CD4-positive, alpha-beta memory T cell (primary cell): ENCODE data around the gene NRG3. TPM values are rescaled to one million over a fixed set of nuclear protein-coding genes. Genes with fewer than 3 reads are reported as not detected.

Experiments used
- CTCF ChIA-PET: fragments of 350-600 bp; sonication (Branson Sonifier 250); formaldehyde crosslinking; loops from one replicate; lab custom pipeline; 2021; ENCODE audit warnings: inconsistent platforms; ENCODE audit not compliant: partially characterized antibody; lab: Charles Lee
- POLR2A ChIA-PET: fragments of 350-600 bp; sonication (Branson Sonifier 250); formaldehyde crosslinking; loops from one replicate; lab custom pipeline; 2021; ENCODE audit not compliant: partially characterized antibody; lab: Charles Lee
- DNase-seq, 5 donors: peaks; one replicate each; pipeline versions ENCODE4 v3.0.0 to v3.0.0-alpha.2; 2020 to 2022; ENCODE audit warnings: mixed read lengths in 1 of 5
- H3K27ac ChIP-seq: one replicate; pipeline ENCODE4 v1.7.0; 2013; ENCODE audit warnings: low read depth, low read length
- H3K27me3 ChIP-seq: 2 replicates; pipeline ENCODE4 v1.7.0; 2013; ENCODE audit warnings: mild to moderate bottlenecking, low read length, moderate library complexity; ENCODE audit not compliant: insufficient read depth
- H3K36me3 ChIP-seq: 2 replicates; pipeline ENCODE4 v1.7.0; 2013; ENCODE audit warnings: mild to moderate bottlenecking, low read length, moderate library complexity; ENCODE audit not compliant: insufficient read depth
- H3K4me1 ChIP-seq: 2 replicates; pipeline ENCODE4 v1.7.0; 2013; ENCODE audit warnings: mild to moderate bottlenecking, low read length, moderate library complexity; ENCODE audit not compliant: insufficient read depth
- H3K4me3 ChIP-seq, 2 donors: one replicate each; pipeline ENCODE4 v1.7.0; 2013; ENCODE audit warnings: low read length in 2 of 2, mild to moderate bottlenecking in 1 of 2
- H3K9me3 ChIP-seq, 2 donors: one replicate each; pipeline ENCODE4 v1.7.0; 2013; ENCODE audit warnings: low read length in 2 of 2, control low read depth in 1 of 2; ENCODE audit not compliant: control insufficient read depth in 1 of 2
- H3K27ac Mint-ChIP-seq, 7 donors: one replicate each; pipeline ENCODE4 v1.8.0; 2020 to 2021; ENCODE audit warnings: mixed read lengths in 7 of 7, mild to moderate bottlenecking in 6 of 7, inconsistent platforms in 3 of 7, moderate library complexity in 3 of 7
- H3K27me3 Mint-ChIP-seq, 2 donors: one replicate each; pipeline ENCODE4 v1.8.0; 2020 to 2021; ENCODE audit warnings: mixed read lengths in 2 of 2
- H3K36me3 Mint-ChIP-seq, 2 donors: one replicate each; pipeline ENCODE4 v1.8.0; 2020 to 2021; ENCODE audit warnings: mixed read lengths in 2 of 2, inconsistent platforms in 1 of 2, mild to moderate bottlenecking in 1 of 2
- H3K4me1 Mint-ChIP-seq, 4 donors: one replicate each; pipeline ENCODE4 v1.8.0; 2020 to 2021; ENCODE audit warnings: mixed read lengths in 4 of 4, mild to moderate bottlenecking in 1 of 4
- H3K4me3 Mint-ChIP-seq, 8 donors: one replicate each; pipeline ENCODE4 v1.8.0; 2020 to 2021; ENCODE audit warnings: mixed read lengths in 8 of 8, mild to moderate bottlenecking in 7 of 8, moderate library complexity in 6 of 8, inconsistent platforms in 3 of 8
- H3K9me3 Mint-ChIP-seq, 8 donors: one replicate each; pipeline ENCODE4 v1.8.0; 2020 to 2021; ENCODE audit warnings: mixed read lengths in 8 of 8, mild to moderate bottlenecking in 5 of 8, inconsistent platforms in 3 of 8, moderate library complexity in 1 of 8
- intact Hi-C: fragments of 100-400 bp; cut with micrococcal nuclease; formaldehyde crosslinking; loops from one replicate; pipeline ENCODE4 v1.15.1; 2023
- polyA plus RNA-seq, 2 donors: library from polyadenylated mRNA; unstranded; fragments of 300-500 nt; fragmentation: Illumina TruSeq; gene quantifications; one replicate each; pipeline ENCODE4 v1.2.3, GENCODE V29; 2021
- total RNA-seq, 2 experiments: library from RNA; stranded (reverse); gene quantifications; one replicate each; pipeline ENCODE4 v1.2.3, GENCODE V29; 2021

The NRG3 gene
- total and polyA plus RNA-seq, 4 experiments from 2014 or later: not detected

- Histone ChIP-seq H3K27me3 (no peaks in the 10 kb centered on the region), H3K4me1 (no peaks in the 10 kb centered on the region), H3K36me3 (no peaks in the 10 kb centered on the region), H3K4me3 (no peak overlapping the region), H3K27ac (no peak overlapping the region), H3K9me3 (no peaks in the 10 kb centered on the region)
- CTCF ChIA-PET: no interaction called here
- DNase-seq: no peak
- intact Hi-C loops: no loop called here
- no peak overlapping the region for H3K4me3 Mint-ChIP-seq
- H3K36me3 Mint-ChIP-seq: no peaks in the 10 kb centered on the region
- POLR2A ChIA-PET: no interaction called here
- H3K27ac Mint-ChIP-seq: no peak overlapping the region
- no peaks in the 10 kb centered on the region for H3K27me3 Mint-ChIP-seq
- peaks cover 0 to 7% (median 2%) of the 10 kb centered on the region in 8 donors for H3K9me3 Mint-ChIP-seq
- H3K4me1 Mint-ChIP-seq: no peaks in the 10 kb centered on the region
Observed at GRCh38 chr10:81848931-81849330, 26.1 kb upstream of the NRG3 start.

- DNase-seq: no peak
- H3K36me3 Mint-ChIP-seq: no peaks in the 10 kb centered on the region
- no peak overlapping the region for H3K27ac Mint-ChIP-seq
- Histone ChIP-seq H3K4me3 (no peak overlapping the region), H3K4me1 (no peaks in the 10 kb centered on the region), H3K9me3 (no peaks in the 10 kb centered on the region), H3K27me3 (no peaks in the 10 kb centered on the region), H3K27ac (no peak overlapping the region), H3K36me3 (no peaks in the 10 kb centered on the region)
- no peaks in the 10 kb centered on the region for H3K4me1 Mint-ChIP-seq
- CTCF ChIA-PET: no interaction called here
- H3K27me3 Mint-ChIP-seq: peaks cover 0 to 2% of the 10 kb centered on the region in 2 donors
- H3K9me3 Mint-ChIP-seq: peaks cover 0 to 20% (median 6%) of the 10 kb centered on the region in 8 donors
- intact Hi-C loops: no loop called here
- H3K4me3 Mint-ChIP-seq: no peak overlapping the region
- POLR2A ChIA-PET: no interaction called here
Observed at GRCh38 chr10:81862596-81862995, 12.4 kb upstream of the NRG3 start.

GRCh38 chr10:81863771-81864170 is 11.2 kb upstream of the NRG3 start:
- POLR2A ChIA-PET: no interaction called here
- CTCF ChIA-PET: no interaction called here
- Mint-ChIP-seq H3K27ac (no peak overlapping the region), H3K36me3 (no peaks in the 10 kb centered on the region), H3K9me3 (peaks cover 0 to 20% (median 6%) of the 10 kb centered on the region in 8 donors), H3K4me1 (no peaks in the 10 kb centered on the region), H3K27me3 (peaks cover 0 to 2% of the 10 kb centered on the region in 2 donors), H3K4me3 (no peak overlapping the region)
- H3K36me3 ChIP-seq: no peaks in the 10 kb centered on the region
- no peak overlapping the region for H3K4me3 ChIP-seq
- no peaks in the 10 kb centered on the region for H3K9me3 ChIP-seq
- intact Hi-C loops: no loop called here
- no peaks in the 10 kb centered on the region for H3K4me1 ChIP-seq
- no peak overlapping the region for H3K27ac ChIP-seq
- no peak for DNase-seq
- no peaks in the 10 kb centered on the region for H3K27me3 ChIP-seq

- POLR2A ChIA-PET: no interaction called here
- peaks cover 0 to 15% (median 3%) of the 10 kb centered on the region in 8 donors for H3K9me3 Mint-ChIP-seq
- no peaks in the 10 kb centered on the region for H3K36me3 Mint-ChIP-seq
- H3K4me1 Mint-ChIP-seq: no peaks in the 10 kb centered on the region
- peaks cover 0 to under 1% of the 10 kb centered on the region in 2 donors for H3K27me3 Mint-ChIP-seq
- no peak overlapping the region for H3K4me3 ChIP-seq
- H3K27ac Mint-ChIP-seq: no peak overlapping the region
- no peak for DNase-seq
- CTCF ChIA-PET: no interaction called here
- no peaks in the 10 kb centered on the region for H3K36me3 ChIP-seq
- H3K4me3 Mint-ChIP-seq: no peak overlapping the region
- H3K9me3 ChIP-seq: no peaks in the 10 kb centered on the region
- H3K27me3 ChIP-seq: no peaks in the 10 kb centered on the region
- intact Hi-C loops: no loop called here
- no peak overlapping the region for H3K27ac ChIP-seq
- no peaks in the 10 kb centered on the region for H3K4me1 ChIP-seq
Observed at GRCh38 chr10:81865581-81865980, 9.4 kb upstream of the NRG3 start.

DNA sequence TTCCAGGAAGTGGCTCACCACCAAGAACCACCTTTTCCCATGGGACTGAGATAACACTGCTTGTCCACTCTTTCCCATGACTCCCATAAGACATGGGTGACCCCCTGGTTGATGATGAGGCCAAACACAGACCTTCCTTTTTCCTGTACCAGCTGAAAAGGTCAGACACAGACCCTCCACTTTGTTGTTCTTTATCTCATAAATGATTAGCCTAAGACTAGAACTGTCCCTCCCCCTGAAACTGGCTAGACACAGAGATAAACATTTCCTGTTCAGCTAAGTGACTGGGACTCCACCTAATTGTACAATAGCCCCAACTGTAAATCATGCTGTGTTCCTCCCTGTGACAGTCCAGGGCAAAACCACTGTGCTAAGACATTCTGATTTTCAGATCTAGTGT is 8.2 kb upstream of the NRG3 start:
- Mint-ChIP-seq H3K27me3 (peaks cover 0 to 6% of the 10 kb centered on the region in 2 donors), H3K9me3 (peaks cover 0 to 10% (median 2%) of the 10 kb centered on the region in 8 donors)
- POLR2A ChIA-PET: no interaction called here

DNA sequence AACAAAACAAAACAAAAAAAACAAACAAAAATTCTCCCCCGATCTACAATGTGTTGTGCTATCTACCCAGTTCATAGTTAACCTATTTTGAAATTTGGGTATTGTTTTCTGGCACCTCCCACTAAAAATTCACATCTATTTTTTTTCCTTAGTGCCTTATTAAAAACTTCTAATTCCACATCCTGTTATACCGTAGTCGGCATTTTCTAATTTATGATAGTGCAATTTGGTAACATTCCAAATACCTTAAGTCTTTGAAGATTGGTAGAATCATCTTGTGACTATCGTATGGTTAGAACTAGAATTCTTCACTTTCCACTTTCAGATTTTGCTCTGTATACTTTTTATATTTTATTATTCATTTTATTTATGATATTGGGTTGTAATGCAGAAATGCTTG is 4.5 kb upstream of the NRG3 start:
- ChIA-PET POLR2A (no interaction called here), CTCF (no interaction called here)
- H3K9me3 ChIP-seq: no peaks in the 10 kb centered on the region
- H3K36me3 ChIP-seq: no peaks in the 10 kb centered on the region
- Mint-ChIP-seq H3K4me1 (no peaks in the 10 kb centered on the region), H3K27me3 (peaks cover 3 to 19% of the 10 kb centered on the region in 2 donors), H3K36me3 (no peaks in the 10 kb centered on the region), H3K4me3 (no peak overlapping the region), H3K9me3 (peaks cover 0 to 6% (median 3%) of the 10 kb centered on the region in 8 donors), H3K27ac (no peak overlapping the region)
- no peak overlapping the region for H3K27ac ChIP-seq
- DNase-seq: no peak
- no peak overlapping the region for H3K4me3 ChIP-seq
- H3K4me1 ChIP-seq: no peaks in the 10 kb centered on the region
- H3K27me3 ChIP-seq: no peaks in the 10 kb centered on the region
- intact Hi-C loops: no loop called here

More for the DNA sequence above, 8.2 kb upstream of the NRG3 start:
- no peaks in the 10 kb centered on the region for H3K36me3 ChIP-seq
- no peak overlapping the region for H3K27ac Mint-ChIP-seq
- H3K4me1 ChIP-seq: no peaks in the 10 kb centered on the region
- no peak overlapping the region for H3K27ac ChIP-seq
- CTCF ChIA-PET: no interaction called here
- no peak overlapping the region for H3K4me3 ChIP-seq
- no peaks in the 10 kb centered on the region for H3K4me1 Mint-ChIP-seq
- DNase-seq: no peak
- H3K36me3 Mint-ChIP-seq: no peaks in the 10 kb centered on the region
- no peaks in the 10 kb centered on the region for H3K9me3 ChIP-seq
- H3K4me3 Mint-ChIP-seq: no peak overlapping the region
- intact Hi-C loops: no loop called here
- no peaks in the 10 kb centered on the region for H3K27me3 ChIP-seq

GRCh38 chr10:81871558-81871957 is 3.4 kb upstream of the NRG3 start:
- peaks cover 9 to 29% of the 10 kb centered on the region in 2 donors for H3K27me3 Mint-ChIP-seq

More at GRCh38 chr10:81871558-81871957, 3.4 kb upstream of the NRG3 start:
- Histone ChIP-seq H3K27me3 (peaks cover 3% of the 10 kb centered on the region), H3K4me3 (no peak overlapping the region), H3K27ac (no peak overlapping the region), H3K36me3 (no peaks in the 10 kb centered on the region), H3K9me3 (no peaks in the 10 kb centered on the region), H3K4me1 (no peaks in the 10 kb centered on the region)
- H3K4me1 Mint-ChIP-seq: peaks cover 3 to 9% (median 7%) of the 10 kb centered on the region in 4 donors
- ChIA-PET CTCF (no interaction called here), POLR2A (no interaction called here)
- intact Hi-C loops: no loop called here
- H3K27ac Mint-ChIP-seq: no peak overlapping the region
- H3K4me3 Mint-ChIP-seq: no peak overlapping the region
- DNase-seq: no peak
- peaks cover 0 to 3% of the 10 kb centered on the region in 2 donors for H3K36me3 Mint-ChIP-seq
- peaks cover 0 to 11% (median 4%) of the 10 kb centered on the region in 8 donors for H3K9me3 Mint-ChIP-seq
